Hematopoietic multipotent progenitor cell treated with erythropoietin and hydrocortisone succinate and interleukin-3 and kit ligand, for 6 days (in vitro differentiated cells): ENCODE results near the gene RBMS1.
"Not testable (repeated sequence)": the region's sequence is repeated elsewhere in the genome, so short reads cannot be mapped to it uniquely, and the experiment has no call there.

Source experiments
- DNase-seq: peaks from one replicate; pipeline ENCODE4 v3.0.0-alpha.2; 2015

RBMS1 gene

DNA sequence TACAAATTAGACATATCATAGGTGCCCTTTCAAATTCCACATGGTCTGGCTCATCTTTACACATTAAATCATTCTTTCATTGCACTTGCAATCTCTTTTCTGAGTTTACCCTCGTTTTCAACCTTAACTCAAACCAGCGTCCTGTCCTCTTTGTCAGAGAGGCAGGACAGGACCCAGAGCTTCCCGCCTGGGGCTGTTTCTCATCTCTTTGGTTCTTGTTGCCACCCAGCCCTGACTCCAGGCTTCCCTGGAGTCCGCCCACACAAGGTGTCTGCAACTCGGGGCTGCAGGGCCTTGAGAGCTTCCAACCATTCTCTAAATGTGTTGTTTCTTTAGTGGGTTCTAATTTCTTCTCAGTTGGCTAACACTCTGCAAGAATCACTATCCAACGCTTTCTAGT is 24.4 kb downstream of the RBMS1 start:
- DNase-seq: no peak

DNA sequence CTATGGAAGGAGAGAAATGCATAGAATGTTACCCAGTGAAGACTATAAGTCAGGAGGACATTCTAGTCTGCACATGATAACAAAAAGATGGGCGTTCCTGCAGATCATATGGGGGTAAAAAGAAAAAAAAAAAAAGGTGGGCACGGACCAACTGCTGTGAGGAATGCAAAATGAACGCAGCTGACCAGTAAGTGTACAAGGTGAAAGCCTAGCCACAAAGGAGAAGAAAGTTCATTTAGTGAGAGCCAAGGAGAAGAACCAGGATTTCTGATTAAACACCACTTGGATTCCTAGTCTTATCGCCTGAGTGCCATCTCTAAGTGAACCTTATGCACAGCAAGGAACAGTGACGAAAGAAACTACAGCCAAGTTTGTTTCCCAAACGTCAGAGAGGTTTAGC is 26.5 kb downstream of the RBMS1 start:
- no peak for DNase-seq

DNA sequence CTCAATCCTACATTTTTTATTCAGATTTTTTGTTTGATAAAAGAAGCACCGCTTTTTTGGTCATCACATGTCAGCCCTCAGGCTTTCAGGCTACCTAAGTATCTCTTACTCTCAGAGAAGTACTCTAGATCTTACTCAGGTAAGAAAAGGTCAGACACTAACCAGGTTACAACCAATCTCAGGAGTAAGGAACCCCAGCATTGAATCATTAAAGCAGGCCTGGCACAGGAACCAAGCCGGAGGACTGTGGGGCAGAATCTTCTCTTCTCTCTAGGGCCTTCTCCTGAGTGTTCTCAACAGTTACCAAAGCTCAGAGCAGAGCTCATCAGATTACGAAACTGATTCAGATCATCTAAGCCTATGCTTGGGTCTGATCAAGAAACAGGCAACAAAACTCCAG is 28.2 kb downstream of the RBMS1 start:
- DNase-seq: peak; percentile 13

DNA sequence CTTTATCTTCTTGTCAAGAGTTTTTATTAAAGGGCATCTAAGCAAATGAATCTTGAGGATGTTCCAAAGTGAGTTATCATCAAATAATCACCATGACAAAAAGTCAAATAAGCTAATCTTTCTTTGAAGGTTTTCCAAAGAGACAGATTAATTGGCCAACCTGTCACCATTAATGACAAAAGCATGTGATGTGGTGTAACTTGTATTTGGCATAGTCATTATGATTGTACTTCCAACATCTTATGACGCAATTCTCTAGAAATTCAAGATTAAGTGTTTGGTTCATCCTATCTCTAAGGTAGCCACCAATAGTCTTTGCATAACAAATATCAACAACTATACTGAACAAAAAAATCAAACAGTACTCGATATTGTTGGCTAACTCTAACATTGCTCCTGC is 28.6 kb downstream of the RBMS1 start:
- DNase-seq: peak; percentile 29

DNA sequence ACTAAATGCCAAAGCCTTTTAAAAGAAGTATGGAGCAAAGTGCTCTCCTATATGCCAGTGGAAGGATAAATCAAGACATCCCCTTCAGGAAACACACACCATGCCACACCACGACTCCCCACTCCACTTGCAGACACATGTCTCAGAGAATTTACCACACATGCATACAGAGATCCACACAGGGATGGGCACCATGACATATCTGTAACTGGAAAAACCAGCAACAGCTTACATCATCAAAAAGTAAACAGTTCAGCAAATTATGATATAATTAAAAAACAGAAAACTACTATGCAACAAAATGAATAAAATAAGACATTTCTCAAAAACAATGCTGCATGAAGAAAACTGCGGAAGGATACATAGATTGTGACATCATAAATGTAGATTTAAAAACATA is 29.6 kb downstream of the RBMS1 start:
- DNase-seq: no peak

DNA sequence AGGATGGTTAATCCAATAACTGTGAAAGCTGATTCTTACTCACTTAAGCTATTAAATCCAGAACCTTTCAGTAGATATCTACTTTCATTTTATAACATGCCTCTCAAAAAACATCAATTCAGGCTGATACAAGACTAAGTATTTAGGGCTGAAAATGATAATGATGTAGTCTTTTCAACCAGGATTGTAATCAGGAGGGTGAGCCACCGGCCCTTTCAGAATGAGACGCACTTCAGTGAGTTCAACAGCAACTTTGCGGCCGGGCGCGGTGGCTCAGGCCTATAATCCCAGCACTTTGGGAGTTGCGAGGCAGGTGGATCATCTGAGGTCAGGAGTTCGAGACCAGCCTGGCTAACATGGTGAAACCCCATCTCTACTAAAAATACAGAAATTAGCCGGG is 30.4 kb downstream of the RBMS1 start:
- DNase-seq: no peak

DNA sequence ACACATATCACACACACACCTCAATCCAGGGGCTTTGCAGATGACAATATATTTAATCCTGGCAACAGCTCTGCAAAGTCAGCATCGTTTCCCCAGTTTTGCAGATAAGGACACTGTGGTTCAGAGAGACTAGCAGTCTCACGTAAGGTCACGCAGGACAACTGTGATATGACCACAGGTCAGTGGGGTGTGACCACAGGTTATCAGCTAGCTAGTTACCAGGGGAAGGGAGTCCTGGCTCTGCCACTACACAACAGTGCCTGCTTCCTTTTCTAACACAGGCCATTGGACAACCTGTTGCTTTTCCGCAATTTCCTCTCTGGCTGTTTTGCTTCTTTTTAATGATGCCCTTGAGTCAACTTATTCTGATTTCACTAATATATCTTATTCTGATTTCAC is 33.3 kb downstream of the RBMS1 start:
- peak; percentile 58 for DNase-seq

DNA sequence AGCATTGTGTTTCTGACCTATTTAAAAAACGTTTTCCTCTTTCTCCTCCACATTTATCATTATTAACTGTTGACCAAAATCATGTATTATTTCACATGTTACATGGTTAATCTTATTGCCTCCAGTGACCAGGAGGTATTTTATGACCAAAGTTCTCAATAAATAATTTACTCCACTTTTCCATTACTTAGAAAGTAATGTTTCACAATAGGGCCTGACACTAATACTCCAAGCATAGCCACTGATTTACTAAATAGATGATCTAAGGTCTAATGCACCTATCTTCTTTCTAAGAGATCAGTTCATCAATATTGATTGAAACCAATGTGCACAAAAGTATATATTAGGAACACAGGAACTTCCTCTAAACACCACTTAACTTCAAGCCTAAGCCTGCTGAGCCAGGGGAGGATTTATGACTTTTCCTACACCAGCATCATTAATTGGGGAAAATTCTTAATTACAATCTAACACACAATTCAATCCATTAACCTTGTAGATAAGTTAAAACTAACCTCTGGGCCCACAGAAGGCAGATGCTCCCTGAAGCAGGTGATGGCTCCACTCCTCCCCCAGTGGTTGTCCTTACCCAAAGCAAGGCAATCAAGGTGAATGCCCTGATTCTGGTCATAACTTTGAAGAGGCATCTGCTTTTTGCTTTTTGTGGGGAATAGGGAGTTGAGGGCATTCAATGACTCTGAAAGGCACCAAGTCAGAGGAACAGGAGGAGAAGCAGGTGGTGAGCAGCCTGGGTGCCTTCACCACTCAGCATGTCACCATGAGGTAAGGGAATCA is 33.9 kb downstream of the RBMS1 start:
- no peak for DNase-seq

DNA sequence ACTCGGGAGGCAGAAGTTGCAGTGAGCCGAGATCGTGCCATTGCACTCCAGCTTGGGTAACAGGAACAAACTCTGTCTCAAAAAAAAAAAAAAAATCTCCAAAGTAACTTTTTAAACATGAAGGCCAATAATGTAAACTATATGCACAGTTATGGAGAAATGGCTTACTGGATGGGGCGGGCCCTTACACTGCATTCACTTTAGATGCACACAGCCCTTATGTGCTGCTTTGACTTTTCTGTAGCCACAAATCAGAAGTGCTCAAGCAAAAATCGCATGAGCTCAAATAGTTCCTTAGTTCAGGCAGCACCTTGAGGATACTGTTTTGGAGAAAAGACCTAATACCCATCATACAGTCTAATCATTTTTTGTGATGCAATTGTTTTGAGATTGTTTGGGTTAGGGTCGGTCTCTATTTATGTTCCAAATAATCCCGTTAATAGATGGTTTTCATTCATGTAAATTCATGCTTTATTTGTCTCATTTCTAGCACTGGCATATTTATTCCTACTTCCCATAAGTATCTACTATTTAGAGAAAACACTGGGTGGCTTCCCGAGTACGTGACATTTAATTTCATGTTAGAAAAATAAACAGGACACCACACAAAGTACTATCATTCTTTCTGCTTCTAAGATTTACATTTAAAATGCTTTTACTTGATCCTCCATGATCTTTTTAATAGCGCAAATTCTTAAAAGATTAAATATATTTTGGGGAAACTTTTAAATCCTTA is 34.7 kb downstream of the RBMS1 start:
- no peak for DNase-seq

DNA sequence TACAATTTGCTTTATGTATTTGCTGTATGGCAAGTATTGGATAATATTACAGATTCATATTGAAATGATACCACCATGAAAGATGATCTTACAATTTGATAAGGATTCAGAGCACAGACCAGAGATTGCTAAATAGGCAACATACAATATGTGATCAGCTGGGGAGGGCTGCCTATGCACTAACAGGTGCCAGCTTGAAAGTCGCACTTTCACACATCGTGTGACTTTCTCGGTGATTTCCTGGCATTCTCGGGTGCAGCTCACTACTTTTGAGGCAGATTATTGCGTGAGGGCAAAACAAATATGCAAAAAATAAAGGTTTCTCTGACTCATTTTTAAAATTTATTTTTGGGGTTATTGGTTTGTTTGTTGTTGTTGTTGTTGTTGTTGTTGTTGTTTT is 36.0 kb downstream of the RBMS1 start:
- no peak for DNase-seq

DNA sequence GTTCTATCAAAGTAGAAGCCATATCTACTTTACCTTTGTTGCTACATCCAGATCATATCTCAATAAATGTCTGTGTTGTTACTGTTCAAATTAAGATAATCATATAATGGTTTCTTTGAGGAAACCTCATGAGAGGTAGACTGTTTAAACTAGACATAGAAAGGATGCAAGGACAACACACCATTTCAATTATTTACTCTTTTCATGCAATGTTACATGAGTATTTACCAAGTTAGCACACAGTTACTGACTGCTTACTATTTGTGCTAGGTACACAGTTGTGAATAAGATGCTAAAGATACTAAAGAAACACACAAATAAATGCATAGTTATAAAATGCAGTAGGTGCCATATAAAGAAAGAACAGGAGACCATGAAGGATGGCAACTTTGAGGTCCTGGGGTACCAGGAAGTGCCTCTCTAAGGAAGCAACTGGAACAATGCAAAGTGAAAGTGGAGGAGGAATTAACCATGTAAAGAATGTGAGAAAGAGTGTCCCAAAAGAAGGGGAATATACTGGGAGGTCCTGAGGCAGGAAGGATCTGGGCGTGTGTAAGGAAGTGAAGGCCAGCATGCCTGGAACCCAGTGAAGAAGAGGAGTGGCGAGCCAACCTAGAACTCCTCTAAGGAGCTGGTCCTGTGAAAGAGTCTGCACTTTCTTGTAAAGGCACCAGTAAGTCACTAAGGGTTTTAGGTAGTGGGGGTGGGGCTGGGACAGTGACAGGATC is 39.4 kb downstream of the RBMS1 start:
- DNase-seq: no peak

DNA sequence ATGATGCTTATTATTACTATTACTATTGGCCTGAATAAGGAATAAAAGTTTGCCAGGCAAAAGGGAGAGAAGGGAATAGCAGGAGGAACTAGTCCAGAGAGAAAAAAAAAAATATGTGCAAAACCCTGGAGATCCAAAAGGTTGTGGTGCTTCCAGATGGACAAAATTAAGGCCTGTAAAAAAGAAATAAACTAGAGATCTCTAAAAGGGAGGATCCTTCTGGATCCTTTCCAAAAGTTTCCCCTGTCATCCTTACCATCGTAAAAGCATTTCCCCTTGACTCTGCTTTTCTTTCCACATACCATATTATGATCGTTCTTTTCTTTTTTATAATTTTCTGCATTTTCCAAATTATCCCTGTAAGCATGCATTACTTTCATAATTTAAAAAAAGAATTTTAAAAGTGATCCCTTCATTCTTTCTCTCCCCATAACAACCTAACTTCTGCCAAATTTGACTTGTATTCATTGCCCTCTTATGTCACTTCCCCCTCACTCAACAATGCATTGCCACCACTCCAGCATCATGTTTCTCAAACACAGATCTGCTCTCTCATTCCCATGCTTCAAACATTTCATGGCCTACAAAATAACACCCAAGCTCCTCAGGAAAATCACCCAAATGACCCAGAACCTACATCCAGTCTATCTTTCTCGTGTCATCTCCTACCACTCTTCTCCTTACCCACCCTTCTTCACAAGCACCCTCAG is 40.3 kb downstream of the RBMS1 start:
- DNase-seq: no peak

DNA sequence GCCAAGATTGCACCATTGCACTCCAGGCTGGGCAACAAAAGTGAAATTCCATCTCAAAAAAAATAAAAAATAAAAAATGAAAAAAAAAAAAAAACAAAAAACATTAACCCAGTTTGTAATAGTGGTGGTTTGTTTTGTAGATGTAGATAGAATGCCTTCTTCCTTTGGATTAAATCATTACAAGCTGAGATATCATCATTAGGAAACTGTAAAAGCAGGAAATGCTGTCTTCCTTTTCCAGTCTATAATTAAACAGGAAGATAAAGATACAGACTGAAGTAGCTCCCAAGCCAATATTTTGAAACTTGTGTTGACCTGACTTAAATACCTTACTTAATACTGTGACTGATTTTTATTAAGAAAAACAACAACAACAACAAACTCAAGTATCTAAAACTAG is 43.1 kb downstream of the RBMS1 start:
- no peak for DNase-seq

DNA sequence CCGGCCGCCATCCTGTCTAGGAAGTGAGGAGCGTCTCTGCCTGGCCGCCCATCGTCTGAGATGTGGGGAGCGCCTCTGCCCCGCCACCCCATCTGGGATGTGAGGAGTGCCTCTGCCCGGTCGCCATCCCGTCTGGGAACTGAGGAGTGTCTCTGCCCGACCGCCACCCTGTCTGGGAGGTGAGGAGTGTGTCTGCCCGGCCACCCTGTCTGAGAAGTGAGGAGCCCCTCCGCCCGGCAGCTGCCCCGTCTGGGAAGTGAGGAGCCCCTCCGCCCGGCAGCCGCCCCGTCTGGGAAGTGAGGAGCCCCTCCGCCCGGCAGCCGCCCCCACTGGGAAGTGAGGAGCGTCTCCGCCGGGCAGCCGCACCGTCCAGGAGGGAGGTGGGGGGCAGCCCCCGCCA is 44.8 kb downstream of the RBMS1 start:
- DNase-seq: not testable (repeated sequence)

DNA sequence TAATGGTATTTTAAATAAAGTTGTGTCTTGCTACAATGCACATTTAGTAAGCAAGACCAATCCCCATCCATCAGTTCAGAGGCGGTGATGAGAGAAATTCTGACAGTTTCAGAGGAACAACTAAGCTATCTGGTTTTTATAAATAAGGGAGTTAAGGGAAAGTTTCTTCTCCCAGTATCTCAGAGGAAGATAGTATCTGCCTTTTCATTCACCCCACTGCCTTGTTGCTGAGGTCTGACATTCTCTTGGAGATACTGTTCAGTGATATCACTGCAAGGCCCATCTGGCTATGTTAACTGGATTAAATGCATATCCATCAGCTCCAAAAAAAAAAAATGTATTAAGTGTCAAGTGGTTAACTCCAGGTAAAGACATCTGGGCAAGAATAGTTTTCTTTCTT is 47.9 kb downstream of the RBMS1 start:
- no peak for DNase-seq

DNA sequence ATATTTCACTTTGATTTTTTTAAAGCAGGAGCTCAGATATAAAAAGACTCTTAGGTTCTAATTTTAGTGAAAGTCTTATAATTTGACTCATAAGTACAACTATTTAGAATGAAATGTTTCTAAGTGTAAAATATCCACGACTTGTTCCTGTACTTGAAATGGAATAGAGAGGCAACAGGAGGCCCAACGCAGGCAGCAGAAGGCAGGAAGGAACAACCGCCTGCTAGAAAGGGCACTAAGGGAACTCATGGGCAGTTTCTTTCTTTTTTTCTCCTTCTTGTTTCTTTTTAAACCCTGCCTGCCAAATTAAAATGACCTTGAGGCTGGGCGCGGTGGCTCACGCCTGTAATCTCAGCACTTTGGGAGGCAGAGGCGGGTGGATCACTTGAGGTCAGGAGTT is 51.0 kb downstream of the RBMS1 start:
- DNase-seq: no peak

DNA sequence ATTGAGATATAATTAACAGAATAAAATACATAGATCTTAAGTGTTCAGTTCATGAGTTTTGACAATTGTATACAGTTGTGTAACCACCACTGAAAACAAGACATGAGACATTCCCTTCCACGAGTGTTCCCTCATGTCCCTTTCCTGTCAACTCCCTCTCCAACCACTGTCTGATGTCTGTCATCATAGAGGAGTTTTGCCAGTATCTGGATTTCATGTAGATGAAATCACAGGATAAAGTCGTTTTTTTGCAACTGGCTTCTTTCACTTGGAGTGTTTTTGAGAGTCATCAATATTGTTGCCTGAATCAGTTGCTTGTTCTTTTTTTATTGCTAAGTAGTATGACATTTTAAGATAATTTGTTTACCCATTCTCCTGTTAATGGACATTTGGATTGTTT is 52.7 kb downstream of the RBMS1 start:
- no peak for DNase-seq

DNA sequence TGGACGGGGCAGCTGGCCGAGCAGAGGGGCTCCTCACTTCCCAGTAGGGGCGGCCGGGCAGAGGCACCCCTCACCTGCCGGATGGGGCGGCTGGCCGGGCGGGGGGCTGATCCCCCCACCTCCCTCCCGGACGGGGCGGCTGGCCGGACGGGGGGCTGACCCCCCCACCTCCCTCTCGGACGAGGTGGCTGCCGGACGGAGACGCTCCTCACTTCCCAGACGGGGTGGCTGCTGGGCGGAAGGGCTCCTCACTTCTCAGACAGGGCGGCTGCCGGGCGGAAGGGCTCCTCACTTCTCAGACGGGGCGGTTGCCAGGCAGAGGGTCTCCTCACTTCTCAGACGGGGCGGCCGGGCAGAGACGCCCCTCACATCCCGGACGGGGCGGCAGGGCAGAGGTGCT is 54.6 kb downstream of the RBMS1 start:
- not testable (repeated sequence) for DNase-seq

DNA sequence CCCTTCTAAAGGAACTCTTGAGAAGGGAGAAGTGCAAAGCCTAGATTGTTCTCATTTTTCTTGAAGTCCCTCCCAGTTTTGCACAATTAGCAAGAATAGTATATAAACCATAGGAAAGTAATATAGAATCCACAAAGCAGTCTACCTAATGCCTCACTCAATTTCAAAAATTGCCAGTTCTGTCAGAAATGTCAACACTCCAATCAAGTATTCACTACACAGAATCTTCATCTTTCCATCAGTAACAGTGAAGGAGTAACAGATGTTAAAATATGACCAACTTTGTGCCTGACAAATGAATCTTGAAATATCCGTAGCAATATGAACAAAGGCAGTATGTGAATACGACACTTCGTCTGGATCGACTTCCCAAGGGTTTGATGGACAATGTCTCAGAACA is 56.3 kb downstream of the RBMS1 start:
- DNase-seq: no peak

DNA sequence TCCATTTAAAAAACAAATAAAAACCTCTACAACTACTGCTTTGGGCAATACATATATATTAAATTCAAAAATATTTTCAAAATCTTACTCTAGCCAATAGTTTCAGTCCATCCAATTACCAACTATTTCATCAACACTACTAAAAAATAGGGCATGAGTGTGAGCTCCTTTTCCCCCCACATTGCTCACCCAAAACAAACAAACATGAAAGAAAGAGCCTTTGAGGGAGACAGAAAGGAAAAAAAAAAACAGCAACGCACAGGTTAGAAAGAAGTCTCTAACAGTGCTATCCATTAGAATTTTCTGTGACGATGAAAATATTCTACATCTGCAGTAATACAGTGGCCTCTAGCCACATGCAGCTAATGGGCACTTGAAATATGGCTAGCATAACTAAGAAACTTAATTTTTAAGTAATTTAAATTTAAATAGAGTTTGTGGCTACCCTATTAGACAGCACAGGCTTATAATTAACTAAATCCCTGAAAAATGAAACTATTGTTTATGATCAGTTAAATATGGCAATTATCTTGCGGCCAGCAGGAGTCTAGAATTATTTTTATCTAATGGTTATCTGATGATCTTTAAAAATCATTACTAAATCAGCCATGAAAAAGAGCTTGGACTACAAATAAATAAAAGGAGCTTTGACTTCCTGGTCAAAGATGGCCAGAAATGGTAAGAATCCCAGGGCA is 59.2 kb downstream of the RBMS1 start:
- no peak for DNase-seq

DNA sequence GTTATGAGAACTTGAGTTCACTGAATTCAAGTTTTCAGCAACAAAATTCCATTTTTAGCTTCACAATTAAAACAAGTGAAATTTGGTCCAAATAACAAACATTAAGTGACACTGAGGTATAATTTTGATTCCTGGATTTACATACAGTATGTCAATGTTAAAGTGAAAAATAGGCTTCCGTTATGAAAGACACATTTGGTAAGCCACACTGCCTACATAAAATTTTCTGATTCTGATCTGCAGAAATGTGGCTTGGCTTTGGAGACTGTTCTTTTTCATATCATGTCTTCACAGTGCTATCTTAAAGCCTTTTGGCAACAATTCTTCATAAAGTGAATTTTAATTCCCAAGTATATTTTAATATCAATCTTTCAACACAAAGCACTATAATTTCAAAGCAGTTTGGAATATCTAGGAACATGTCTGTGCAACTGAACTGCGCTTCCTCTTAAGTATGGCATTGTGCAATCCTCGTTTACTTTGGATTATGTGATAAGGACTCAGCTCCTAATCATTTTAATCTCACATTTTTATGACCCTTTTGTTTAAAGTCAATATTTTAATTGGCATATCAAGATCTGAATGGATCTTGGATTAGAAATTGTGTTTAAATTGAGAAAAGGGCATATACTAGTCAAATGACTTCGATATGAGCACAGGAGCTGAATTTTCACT is 60.0 kb downstream of the RBMS1 start:
- DNase-seq: peak; percentile 65

DNA sequence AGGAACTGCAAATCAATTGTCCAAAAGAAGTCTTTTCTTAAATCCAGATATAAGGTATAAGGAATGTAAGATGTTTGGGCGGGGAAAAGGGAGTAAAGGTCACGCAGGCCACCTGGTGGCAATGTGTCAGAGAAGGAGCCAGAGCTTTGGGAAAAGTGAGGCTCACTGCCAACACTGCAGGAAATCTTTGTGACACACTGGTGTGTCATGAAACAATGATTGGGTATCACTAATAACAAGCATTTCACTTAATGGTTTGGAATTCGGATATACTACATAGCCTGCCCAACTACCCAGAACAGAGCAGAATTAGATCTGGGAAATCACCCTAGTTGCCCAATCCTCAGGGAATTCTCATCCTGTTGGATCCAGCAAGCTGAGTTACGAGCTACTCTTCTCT is 61.0 kb downstream of the RBMS1 start:
- DNase-seq: no peak
